GM18526 (cell line): Measurements from ENCODE around the gene FGR.

ENCODE experiments used
- POLR2A ChIP-seq: IDR thresholded peaks from 3 replicates; pipeline ENCODE4 v1.6.1; 2011; ENCODE audit not compliant: insufficient read length; ENCODE audit errors: extremely low read depth

FGR gene

DNA sequence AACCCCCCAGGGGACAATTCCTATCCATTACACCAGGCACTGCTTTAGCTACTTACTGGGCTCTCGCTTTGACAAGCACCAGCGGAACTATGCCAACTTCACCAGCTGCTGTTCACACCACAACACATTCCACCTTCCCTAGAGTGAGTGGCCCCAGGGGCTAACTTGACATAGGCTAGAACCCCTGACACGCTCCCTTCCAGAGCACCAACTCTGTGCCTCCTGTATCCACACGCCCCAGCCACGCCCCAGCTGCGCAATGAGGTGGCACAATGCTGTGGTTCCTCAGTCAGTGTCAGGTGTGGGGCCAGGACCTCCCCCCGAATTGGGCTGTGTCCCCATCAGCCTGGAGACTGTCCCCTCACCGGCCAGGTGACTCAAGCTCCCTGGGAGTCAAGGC lies 11.7 kb upstream of the FGR start:
- no peak for TF ChIP-seq POLR2A

DNA sequence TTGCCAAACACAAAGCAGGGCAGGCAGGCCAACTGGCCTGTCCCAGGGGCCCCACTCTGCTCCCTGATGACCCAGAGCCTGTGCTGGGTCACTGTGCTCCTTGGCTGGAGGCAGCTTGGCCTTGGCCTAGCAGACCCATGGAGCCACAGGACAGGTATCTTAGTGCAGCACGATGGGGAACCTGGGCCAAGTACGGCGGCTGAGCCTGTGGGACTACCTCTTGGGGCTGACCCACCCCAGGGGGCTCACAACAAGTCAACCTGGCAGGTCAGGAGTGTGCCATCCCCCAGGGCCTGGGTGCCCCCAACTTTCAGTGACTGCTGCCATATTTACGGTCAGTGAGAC lies 10.1 kb upstream of the FGR start:
- no peak for TF ChIP-seq POLR2A

DNA sequence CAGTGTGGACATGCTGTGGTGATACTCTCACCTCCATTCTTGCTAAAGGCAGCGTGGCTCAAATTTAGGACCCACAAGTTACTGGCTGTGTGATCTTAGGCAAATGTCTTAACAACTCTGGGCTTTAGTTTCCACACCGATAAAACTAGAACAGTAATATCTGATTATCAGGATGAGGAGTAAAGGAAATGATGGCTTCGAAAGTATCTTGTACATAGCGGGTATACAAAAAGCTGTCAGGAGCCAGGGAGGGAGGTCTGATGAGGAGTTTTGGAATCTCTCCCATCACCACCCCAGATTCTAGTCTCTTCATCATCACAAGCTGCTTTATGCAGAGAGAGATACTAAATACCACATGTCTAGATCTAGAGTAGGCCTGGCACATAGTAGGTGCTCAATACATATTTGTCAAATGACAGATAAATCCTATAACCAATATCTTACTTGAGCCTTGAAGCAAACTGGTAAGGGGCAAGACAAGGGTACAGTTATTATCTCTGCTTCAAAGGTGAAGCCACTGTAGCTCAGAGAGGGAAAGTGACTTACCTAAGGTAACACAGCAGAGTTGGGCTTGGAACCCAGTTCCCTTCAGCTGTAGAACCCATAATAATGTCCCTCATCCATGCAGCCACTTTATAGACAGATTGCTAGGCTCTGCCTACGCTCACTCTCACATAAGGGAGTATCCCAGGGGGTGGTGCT lies 9.5 kb upstream of the FGR start:
- TF ChIP-seq POLR2A: no peak

DNA sequence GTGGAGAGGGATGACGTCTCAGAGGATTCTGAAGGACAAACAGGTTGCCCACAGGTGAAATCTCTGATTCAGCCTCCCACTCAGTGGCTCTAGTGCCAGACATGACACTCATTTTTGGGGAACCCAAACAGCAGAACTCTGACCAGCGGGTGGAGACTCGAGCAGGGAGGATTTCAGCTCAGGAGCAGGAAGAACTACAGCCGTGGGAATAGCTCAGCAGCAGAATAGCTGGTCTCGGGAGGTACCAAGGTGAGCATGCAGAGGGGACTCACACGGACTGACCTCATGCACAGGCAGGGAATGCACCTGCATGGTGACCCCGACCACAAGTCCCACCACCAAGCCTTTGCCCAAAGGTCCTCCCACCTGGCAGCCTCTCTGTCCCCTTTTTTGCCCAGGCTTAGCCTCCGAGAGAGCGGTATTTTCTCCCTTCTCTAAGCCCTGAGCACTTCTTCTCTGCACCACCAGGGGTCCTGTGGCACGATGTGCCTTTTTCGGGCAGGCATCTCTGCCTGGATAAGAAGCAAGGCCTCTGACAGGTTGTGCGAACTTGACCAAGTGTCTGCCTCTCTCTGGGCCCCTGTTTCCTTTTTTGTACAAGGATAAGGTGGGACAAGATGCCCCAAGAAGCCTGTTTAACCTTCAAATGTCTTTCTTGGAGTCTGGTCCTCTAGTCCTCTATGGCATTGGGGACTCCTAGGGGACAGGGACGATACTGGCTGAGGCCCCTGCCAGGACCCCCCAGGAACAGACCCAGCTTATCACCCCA lies 8.8 kb upstream of the FGR start:
- TF ChIP-seq POLR2A: no peak

DNA sequence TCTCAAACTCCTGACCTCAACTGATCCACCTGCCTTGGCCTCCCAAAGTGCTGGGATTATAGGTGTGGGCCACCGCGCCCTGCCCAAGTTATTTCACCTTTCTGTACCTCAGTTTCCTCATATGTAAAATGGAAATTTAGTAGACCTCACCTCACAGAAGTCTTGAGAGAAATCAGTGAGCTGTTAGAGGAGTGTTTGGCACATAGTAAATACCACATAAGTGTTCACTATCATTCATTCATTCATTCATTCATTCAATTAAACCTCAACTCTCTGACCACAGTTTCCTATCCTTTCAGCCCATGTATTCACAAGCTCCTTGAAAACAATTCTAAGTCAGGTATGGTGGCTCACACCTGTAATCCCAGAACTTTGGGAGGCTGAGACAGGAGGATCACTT lies 3.8 kb upstream of the FGR start:
- no peak for TF ChIP-seq POLR2A

DNA sequence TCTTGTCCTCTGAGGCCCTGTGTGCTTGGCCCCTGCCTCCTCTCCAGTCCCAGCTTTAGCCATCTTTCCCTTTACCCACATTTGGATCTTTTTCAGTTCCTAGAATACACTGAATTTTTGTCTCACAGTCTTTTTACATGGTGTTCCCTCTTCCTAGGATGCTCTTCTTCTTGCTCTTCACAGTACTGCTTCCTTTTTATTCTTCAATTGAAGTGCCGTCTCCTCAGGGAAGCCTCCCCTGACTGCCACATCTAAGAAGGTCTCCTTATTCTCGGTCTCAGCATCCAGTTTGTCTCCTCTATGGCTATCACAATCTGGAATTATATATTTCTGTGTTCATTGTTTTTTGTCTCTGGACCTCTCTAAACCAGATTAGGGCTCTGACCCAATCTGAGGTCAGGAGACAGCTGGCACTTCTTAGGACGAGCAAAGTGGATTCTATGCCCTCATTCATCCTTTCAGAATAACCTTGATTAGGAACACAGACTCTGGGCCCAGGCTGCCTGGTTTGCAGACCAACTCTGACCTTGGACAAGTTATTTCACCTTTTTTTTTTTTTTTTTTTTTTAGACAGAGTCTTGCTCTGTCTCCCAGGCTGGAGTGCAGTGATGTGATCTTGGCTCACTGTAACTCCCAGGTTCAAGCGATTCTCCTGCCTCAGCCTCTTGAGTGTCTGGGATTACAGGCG lies 3.2 kb upstream of the FGR start:
- TF ChIP-seq POLR2A: no peak

DNA sequence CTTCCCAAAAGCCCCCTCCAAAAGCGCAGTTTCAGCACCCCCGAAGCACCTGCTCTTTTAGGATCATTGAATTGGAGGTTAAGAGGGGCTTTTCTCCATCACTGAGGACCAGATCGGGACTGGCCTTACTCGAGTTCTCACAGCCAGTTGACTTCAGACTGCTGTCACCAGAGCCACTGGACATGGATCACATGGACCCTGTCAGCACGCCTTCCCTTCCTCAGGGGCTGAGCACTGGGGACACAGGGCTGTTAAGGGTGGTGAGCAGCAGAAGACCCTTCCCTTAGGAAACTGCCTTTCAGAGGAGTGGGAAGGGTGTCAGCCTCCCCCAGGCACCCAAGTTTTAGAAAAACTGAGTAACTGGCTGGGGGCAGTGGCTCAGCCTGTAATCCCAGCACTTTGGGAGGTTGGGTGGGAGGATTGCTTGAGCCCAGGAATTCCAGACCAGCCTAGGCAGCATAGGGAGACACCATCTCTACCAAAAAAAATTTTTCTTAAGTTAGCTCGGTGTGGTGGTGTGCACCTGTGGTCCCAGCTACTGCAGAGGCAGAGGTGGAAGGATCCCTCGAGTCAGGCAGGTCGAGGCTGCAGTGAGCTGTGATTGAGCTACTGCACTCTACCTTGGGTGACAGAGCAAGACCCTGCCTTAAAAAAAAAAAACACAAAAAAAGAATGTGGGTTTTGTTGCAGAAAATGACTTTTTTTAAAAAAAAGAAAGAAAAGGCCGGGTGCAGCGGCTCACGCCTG lies 584 bp upstream of the FGR start:
- TF ChIP-seq POLR2A: no peak

DNA sequence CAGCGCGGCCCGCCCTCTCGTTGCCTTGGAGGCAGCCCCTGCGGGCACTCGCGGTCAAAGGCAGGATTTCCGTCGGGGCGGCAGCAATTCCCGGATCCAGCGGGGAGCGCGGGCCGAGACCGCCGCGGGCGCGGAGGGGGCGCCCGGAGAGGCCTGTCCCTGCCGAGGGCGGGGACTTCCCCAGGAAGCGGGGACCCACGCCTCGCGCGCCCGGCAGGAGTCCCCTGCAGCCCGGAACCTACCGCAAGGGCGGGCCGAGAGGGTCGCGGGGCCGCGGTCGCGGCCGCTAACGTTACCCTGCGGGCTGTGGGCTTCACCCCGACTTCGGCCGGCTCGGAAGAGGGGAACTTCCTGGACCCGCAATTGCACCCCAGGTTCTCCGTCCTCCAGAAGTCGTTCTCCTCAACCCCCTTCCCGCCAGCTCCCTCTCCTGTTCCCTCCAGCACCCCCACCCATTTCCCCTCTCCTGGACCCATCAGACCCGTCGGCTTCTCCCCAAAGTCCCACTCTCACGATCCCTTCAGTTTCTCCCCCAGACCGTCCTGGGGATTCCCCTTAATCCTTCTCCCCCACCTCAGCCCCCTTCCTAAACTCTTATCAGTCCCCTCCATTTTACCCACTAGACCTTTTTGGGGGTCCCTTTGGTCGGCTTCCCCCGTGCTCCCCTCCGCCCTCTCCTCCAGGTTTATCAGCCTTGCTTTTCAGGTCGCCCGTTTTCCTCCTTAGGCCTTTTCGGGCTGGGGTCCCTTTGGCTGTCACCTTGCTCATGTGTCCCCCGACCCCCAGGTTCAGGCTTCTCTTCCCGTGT lies 604 bp downstream of the FGR start:
- TF ChIP-seq POLR2A: peak; percentile 28

DNA sequence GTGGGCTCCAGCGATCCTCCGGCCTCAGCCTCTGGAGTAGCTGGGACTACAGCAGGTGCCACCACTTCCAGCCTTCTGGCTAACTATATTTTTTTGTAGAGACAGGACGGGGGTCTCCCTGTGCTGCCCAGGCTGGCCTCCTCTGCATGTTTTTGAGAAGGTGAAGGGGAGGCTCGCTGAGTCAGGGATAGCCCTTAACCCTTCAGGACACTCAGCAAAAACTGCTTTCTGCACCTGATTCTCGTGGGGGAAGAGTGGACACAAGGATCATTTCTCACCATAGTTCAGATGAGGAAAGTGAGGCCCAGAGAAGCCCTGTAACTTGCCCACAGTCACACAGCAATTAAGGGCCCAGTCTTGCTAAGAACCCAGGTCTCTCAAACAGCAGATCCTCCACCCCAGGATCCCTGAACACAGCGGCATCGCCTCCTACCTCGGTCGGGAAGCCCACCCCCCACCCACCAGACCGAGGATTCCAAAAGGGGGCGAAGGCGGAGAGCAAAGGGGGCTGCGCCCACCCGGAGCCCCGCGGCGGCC lies 1.3 kb downstream of the FGR start:
- no peak for TF ChIP-seq POLR2A

DNA sequence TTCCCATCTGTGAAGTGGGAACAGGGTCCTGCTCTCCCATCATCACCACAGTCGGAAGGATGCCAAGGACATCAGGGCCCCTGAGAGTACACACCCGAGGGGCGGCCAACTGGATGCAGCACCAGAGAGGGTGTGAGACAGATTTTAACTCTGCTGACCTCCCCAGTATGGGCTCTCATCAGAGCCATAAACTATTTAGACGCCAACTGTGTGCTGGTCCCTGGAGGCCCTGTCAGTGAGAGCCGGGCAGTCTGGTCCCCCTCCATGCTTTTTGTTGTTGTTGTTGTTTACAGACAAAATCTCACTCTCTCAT lies 1.7 kb downstream of the FGR start:
- no peak for TF ChIP-seq POLR2A

DNA sequence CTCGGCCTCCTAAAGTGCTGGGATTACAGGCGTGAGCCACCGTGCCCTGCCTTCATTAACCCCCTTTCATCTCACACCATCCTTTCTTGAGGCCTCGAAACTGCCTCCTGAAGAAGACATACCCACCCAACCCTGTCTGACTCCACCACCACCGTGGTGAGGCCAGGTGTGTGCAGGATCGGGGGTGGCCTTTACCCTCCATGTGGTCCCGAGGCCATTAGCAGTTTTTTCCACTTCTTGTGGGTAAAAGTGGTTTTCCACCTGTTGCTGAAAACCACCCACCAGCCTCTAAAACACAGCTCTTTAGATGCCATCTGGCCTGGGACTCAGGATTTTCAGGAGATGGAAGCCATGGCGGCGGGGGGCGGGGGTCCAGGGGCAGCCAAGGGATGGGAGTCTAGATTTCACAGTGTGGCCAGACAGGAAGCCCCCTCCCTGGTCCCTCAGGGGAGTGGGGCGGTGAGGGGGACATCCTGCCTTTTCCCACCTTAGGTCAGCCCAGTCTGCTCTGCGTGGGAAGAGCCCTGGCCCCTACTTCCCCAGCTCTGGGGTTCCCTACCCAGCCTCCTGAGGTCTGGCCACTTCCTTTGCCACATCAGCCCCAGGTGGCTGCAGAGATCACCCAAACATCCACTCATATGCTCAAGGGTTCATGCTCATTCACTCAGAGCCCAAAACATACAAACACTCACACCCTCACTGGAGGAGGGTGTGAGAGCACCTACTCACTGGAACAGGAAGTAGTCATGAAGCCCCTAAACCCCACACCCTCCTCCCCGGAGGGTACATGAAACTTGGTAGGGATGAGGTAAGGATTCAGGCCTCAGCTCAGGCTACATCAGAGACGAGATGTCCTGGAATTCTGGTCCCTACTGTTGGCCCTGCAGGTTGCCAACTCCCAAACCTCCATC lies 2.3 kb downstream of the FGR start:
- TF ChIP-seq POLR2A: peak; percentile 26

DNA sequence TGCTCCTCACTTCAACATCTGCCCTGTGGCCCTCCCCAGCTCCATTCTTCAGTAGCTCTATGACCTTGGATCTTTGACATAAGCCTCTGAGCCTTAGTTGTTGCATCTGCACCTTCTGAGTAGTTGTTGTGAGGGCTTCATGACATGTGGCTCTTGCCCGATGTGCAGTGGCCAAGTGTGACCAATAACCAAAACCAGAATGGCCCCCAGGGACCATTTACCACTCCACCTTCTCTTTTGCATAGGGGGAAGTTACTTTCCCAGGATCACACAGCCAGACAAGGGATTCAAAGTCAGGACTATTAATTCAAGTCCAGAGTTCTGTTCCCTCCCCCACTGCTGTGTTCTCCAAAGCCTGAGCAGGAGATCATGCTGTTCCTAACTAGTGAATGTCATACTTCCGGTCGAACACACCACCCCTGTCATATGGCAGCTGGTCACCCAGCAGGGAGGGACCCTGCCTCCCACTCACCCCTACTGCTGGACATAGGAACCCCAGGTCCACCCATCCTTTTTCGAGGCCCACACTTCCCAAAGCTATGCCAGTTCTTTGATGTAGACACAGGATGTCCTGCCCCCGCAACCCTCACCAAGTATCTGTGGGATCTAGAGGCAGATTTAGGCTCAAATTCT lies 4.0 kb downstream of the FGR start:
- TF ChIP-seq POLR2A: no peak

DNA sequence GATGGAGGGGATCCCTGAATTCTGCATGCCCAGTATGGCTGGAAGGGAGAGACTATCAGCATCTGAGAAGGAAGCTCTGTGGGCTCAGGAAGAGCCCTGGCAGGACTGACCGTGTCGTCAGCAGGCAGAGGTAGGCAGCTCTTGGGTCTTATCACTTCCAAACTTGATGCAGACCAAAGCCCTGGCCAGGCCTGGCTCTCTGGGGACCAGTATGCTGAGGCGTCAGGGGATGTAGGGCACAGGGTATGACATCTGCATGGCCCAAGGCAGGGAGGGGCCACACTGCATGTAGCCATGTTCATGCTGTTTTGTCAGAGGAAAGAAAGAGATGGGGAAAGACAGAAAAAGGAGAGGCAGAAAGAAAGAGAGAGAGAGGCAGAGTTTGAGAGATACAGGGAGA lies 6.3 kb downstream of the FGR start:
- TF ChIP-seq POLR2A: no peak
